H9 (cell line): ENCODE data around the gene VOPP1. TPM values are rescaled to one million over a fixed set of nuclear protein-coding genes. Genes with fewer than 3 reads are reported as not detected.

Experiments
- DNase-seq: peaks from one replicate; pipeline ENCODE4 v3.0.0-alpha.2; 2017
- H2AFZ ChIP-seq: one replicate; pipeline ENCODE4 v1.6.1; 2013; ENCODE audit warnings: mild to moderate bottlenecking, low read length, control low read depth, moderate library complexity
- H2AK5ac ChIP-seq: 2 replicates; pipeline ENCODE4 v1.6.1; 2013; ENCODE audit warnings: low read length, control low read depth, mixed read lengths; ENCODE audit not compliant: insufficient read length
- H2BK120ac ChIP-seq: one replicate; pipeline ENCODE4 v1.6.1; 2013; ENCODE audit warnings: low read depth, mild to moderate bottlenecking, low read length, control low read depth, inconsistent platforms; ENCODE audit not compliant: poor library complexity, severe bottlenecking
- H2BK12ac ChIP-seq: 2 replicates; pipeline ENCODE4 v1.6.1; 2013; ENCODE audit warnings: low read length, control low read depth, mixed read lengths, low read depth; ENCODE audit not compliant: insufficient read length
- H2BK15ac ChIP-seq: 2 replicates; pipeline ENCODE4 v1.6.1; 2013; ENCODE audit warnings: low read depth, low read length, control low read depth
- H2BK20ac ChIP-seq: one replicate; pipeline ENCODE4 v1.6.1; 2013; ENCODE audit warnings: low read depth, mild to moderate bottlenecking, low read length, control low read depth, inconsistent platforms; ENCODE audit not compliant: poor library complexity, severe bottlenecking
- H2BK5ac ChIP-seq: 2 replicates; pipeline ENCODE4 v1.6.1; 2013; ENCODE audit warnings: low read length, control low read depth, mixed read lengths; ENCODE audit not compliant: insufficient read length
- H3K14ac ChIP-seq: 2 replicates; pipeline ENCODE4 v1.6.1; 2013; ENCODE audit warnings: low read length, control low read depth; ENCODE audit not compliant: insufficient read depth
- H3K18ac ChIP-seq: 2 replicates; pipeline ENCODE4 v1.6.1; 2013; ENCODE audit warnings: low read depth, mild to moderate bottlenecking, mixed read lengths, low read length, control low read depth; ENCODE audit not compliant: insufficient read length
- H3K23ac ChIP-seq: 2 replicates; pipeline ENCODE4 v1.6.1; 2013; ENCODE audit warnings: low read length, control low read depth, mixed read lengths, low read depth; ENCODE audit not compliant: insufficient read length
- H3K23me2 ChIP-seq: 2 replicates; pipeline ENCODE4 v1.6.1; 2013; ENCODE audit warnings: low read depth, mild to moderate bottlenecking, mixed read lengths, low read length, control low read depth; ENCODE audit not compliant: insufficient read length, poor library complexity, severe bottlenecking
- H3K27ac ChIP-seq: 2 replicates; pipeline ENCODE4 v1.5.1; 2013; ENCODE audit warnings: low read length, control low read depth, mixed read lengths, low read depth; ENCODE audit not compliant: insufficient read length
- H3K27me3 ChIP-seq: 2 replicates; pipeline ENCODE4 v1.6.1; 2013; ENCODE audit warnings: low read length, control low read depth, inconsistent platforms; ENCODE audit not compliant: insufficient read depth
- H3K4ac ChIP-seq: 2 replicates; pipeline ENCODE4 v1.6.1; 2013; ENCODE audit warnings: low read depth, mild to moderate bottlenecking, control low read depth, inconsistent platforms, low read length, moderate library complexity
- H3K4me1 ChIP-seq: 2 replicates; pipeline ENCODE4 v1.6.1; 2013; ENCODE audit warnings: low read length, control low read depth, inconsistent platforms; ENCODE audit not compliant: insufficient read depth
- H3K4me2 ChIP-seq: 2 replicates; pipeline ENCODE4 v1.6.1; 2013; ENCODE audit warnings: low read length, control low read depth, mixed read lengths; ENCODE audit not compliant: insufficient read length, insufficient read depth
- H3K56ac ChIP-seq: 2 replicates; pipeline ENCODE4 v1.6.1; 2013; ENCODE audit warnings: low read depth, mild to moderate bottlenecking, mixed read lengths, low read length, control low read depth; ENCODE audit not compliant: insufficient read length
- H3K79me1 ChIP-seq: 2 replicates; pipeline ENCODE4 v1.6.1; 2013; ENCODE audit warnings: low read depth, mild to moderate bottlenecking, moderate library complexity, low read length, control low read depth, inconsistent platforms; ENCODE audit not compliant: insufficient read depth, poor library complexity, severe bottlenecking
- H3K79me2 ChIP-seq: 2 replicates; pipeline ENCODE4 v1.6.1; 2013; ENCODE audit warnings: low read length, control low read depth, inconsistent platforms; ENCODE audit not compliant: insufficient read depth
- H3K9ac ChIP-seq: 2 replicates; pipeline ENCODE4 v1.6.1; 2013; ENCODE audit warnings: low read length, control low read depth, mixed read lengths; ENCODE audit not compliant: insufficient read length; ENCODE audit errors: extremely low read depth
- H3K9me3 ChIP-seq: one replicate; pipeline ENCODE4 v1.6.1; 2013; ENCODE audit warnings: low read depth, low read length, inconsistent platforms; ENCODE audit not compliant: control insufficient read depth
- H3T11ph ChIP-seq: one replicate; pipeline ENCODE4 v1.6.1; 2013; ENCODE audit warnings: mild to moderate bottlenecking, low read length, control low read depth, inconsistent platforms
- H4K20me1 ChIP-seq: one replicate; pipeline ENCODE4 v1.6.1; 2013; ENCODE audit not compliant: control insufficient read depth, insufficient read length, insufficient read depth
- H4K5ac ChIP-seq: 2 replicates; pipeline ENCODE4 v1.6.1; 2013; ENCODE audit warnings: low read depth, mild to moderate bottlenecking, mixed read lengths, low read length, control low read depth; ENCODE audit not compliant: insufficient read length
- H4K8ac ChIP-seq: replicated peaks from 2 replicates; pipeline ENCODE4 v1.6.1; 2013; ENCODE audit warnings: low read length, control low read depth, mixed read lengths, low read depth; ENCODE audit not compliant: insufficient read length
- H4K91ac ChIP-seq: 2 replicates; pipeline ENCODE4 v1.6.1; 2013; ENCODE audit warnings: low read depth, mild to moderate bottlenecking, moderate library complexity, mixed read lengths, low read length, control low read depth; ENCODE audit not compliant: insufficient read length
- H3K27ac Mint-ChIP-seq, 3 experiments: 2 replicates in 2 of 3; 3 replicates in 1 of 3; pipeline ENCODE4 v1.8.0; 2020 to 2021; ENCODE audit warnings: mixed read lengths in 3 of 3, mild to moderate bottlenecking in 1 of 3, moderate library complexity in 1 of 3
- H3K27me3 Mint-ChIP-seq: 2 replicates; pipeline ENCODE4 v1.8.0; 2021; ENCODE audit warnings: low read depth, mild to moderate bottlenecking, moderate library complexity, mixed read lengths
- H3K36me3 Mint-ChIP-seq, 3 experiments: 2 replicates in 2 of 3; 3 replicates in 1 of 3; pipeline ENCODE4 v1.8.0; 2020 to 2021; ENCODE audit warnings: low read depth in 3 of 3, mixed read lengths in 3 of 3; ENCODE audit not compliant: insufficient read depth in 1 of 3
- H3K4me1 Mint-ChIP-seq, 2 experiments: 2 replicates each; pipeline ENCODE4 v1.8.0; 2020; ENCODE audit warnings: mixed read lengths in 2 of 2
- H3K4me3 Mint-ChIP-seq, 2 experiments: 2 replicates in 1 of 2; 3 replicates in 1 of 2; pipeline ENCODE4 v1.8.0; 2020 to 2021; ENCODE audit warnings: mild to moderate bottlenecking in 2 of 2, mixed read lengths in 2 of 2, moderate library complexity in 1 of 2
- H3K9me3 Mint-ChIP-seq, 2 experiments: 2 replicates in 1 of 2; 3 replicates in 1 of 2; pipeline ENCODE4 v1.8.0; 2020; ENCODE audit warnings: mild to moderate bottlenecking in 2 of 2, mixed read lengths in 2 of 2, moderate library complexity in 1 of 2
- CTCF ChIP-seq: fragments of 200-600 bp; sonication (generic); conservative IDR thresholded peaks from 3 replicates; pipeline ENCODE4 v1.8.0; 2021; ENCODE audit warnings: antibody characterized with exemption, mild to moderate bottlenecking
- WGBS: extraction: QIAGEN DNeasy Blood & Tissue Kit; methylation state at CpG from one replicate; pipeline ENCODE4 v1.1.7; 2013; ENCODE audit warnings: missing lambda C conversion rate, low lambda C conversion rate, mixed read lengths; ENCODE audit not compliant: insufficient read length; ENCODE audit errors: extremely low coverage; 5-methylcytosine and 5-hydroxymethylcytosine counted together
- total RNA-seq: library from RNA; stranded (reverse); gene quantifications from 2 replicates; pipeline ENCODE4 v1.2.1, GENCODE V29; 2021

VOPP1 gene
- total RNA-seq, 1 experiment from 2014 or later, result 55.7 TPM

GRCh38 chr7:55427800-55428199 is 144.5 kb downstream of the VOPP1 start:
- no peak overlapping the region for H4K91ac ChIP-seq
- no peaks in the 10 kb centered on the region for H3K9me3 ChIP-seq
- no peak overlapping the region for H2AFZ ChIP-seq
- H3K79me2 ChIP-seq, result no peaks in the 10 kb centered on the region
- no peak overlapping the region for H2BK20ac ChIP-seq
- no peak overlapping the region for H2BK120ac ChIP-seq
- no peaks in the 10 kb centered on the region for H3K23me2 ChIP-seq
- peak overlapping the region in 2 of 3 experiments; percentile 21 to 80; a peak in 3 of 7 replicates for H3K27ac Mint-ChIP-seq
- no peak for DNase-seq
- no peak overlapping the region for H4K8ac ChIP-seq
- no peaks in the 10 kb centered on the region for H3K9me3 Mint-ChIP-seq
- peaks cover 4% of the 10 kb centered on the region for H3K4me1 ChIP-seq
- H2BK15ac ChIP-seq, result no peak overlapping the region
- no peak overlapping the region for H3K56ac ChIP-seq
- no peak overlapping the region for H3K23ac ChIP-seq
- no peaks in the 10 kb centered on the region for H3K27me3 ChIP-seq
- H2AK5ac ChIP-seq, result no peak overlapping the region
- no peaks in the 10 kb centered on the region for H4K20me1 ChIP-seq
- no peaks in the 10 kb centered on the region; the same call in 1 of the 2 replicates for H3K27me3 Mint-ChIP-seq
- no peak overlapping the region for H2BK12ac ChIP-seq
- H3K14ac ChIP-seq, result no peak overlapping the region
- no peak overlapping the region for H3T11ph ChIP-seq
- no peak overlapping the region for H3K9ac ChIP-seq
- H3K4me2 ChIP-seq, result no peak overlapping the region
- H3K4me1 Mint-ChIP-seq, result peaks cover 21 to 23% of the 10 kb centered on the region in 2 experiments
- H3K4me3 Mint-ChIP-seq, result no peak overlapping the region
- no peak for TF ChIP-seq CTCF
- no peak overlapping the region for H3K4ac ChIP-seq
- H2BK5ac ChIP-seq, result no peak overlapping the region
- no CpG with 5 or more reads among the region's 11 CpGs for WGBS
- H3K27ac ChIP-seq, result no peak overlapping the region
- H3K36me3 Mint-ChIP-seq, result peaks cover 6 to 16% (median 9%) of the 10 kb centered on the region in 3 experiments; a peak in 6 of 7 replicates
- H4K5ac ChIP-seq, result no peak overlapping the region
- H3K18ac ChIP-seq, result no peak overlapping the region
- no peaks in the 10 kb centered on the region for H3K79me1 ChIP-seq
